Right cardiac atrium (tissue), 5 donors: ENCODE measurements around the gene PSD4. TPM values are rescaled to one million over a fixed set of nuclear protein-coding genes. Genes with fewer than 3 reads are reported as not detected.

ENCODE experiments used
- ATAC-seq, 2 donors: fragments of 200-7000 bp; cut with Tn5 transposase; one replicate each; pipeline versions ENCODE4 v1.8.0 to v1.9.1; 2020; ENCODE audit warnings: moderate library complexity in 2 of 2, mild to moderate bottlenecking in 1 of 2
- DNase-seq, 3 donors: peaks; one replicate each; pipeline ENCODE4 v3.0.0-alpha.2; 2020
- H3K27ac ChIP-seq: one replicate; pipeline ENCODE4 v1.5.1; 2013; ENCODE audit warnings: mild to moderate bottlenecking, low read length, control low read depth, moderate library complexity
- H3K27me3 ChIP-seq: one replicate; pipeline ENCODE4 v1.6.1; 2013; ENCODE audit not compliant: control insufficient read depth, insufficient read depth
- H3K4me1 ChIP-seq: one replicate; pipeline ENCODE4 v1.6.1; 2013; ENCODE audit warnings: low read length; ENCODE audit not compliant: control insufficient read depth, insufficient read depth
- H3K4me3 ChIP-seq: one replicate; pipeline ENCODE4 v1.5.1; 2013; ENCODE audit warnings: low read length, control low read depth
- H3K9me3 ChIP-seq: one replicate; pipeline ENCODE4 v1.6.1; 2013; ENCODE audit warnings: low read length; ENCODE audit not compliant: control insufficient read depth
- WGBS: extraction: QIAGEN DNeasy Blood & Tissue Kit; methylation state at CpG from one replicate; pipeline ENCODE4 v1.1.7; 2013; 5-methylcytosine and 5-hydroxymethylcytosine counted together
- intact Hi-C, 4 donors: fragments of 100-400 bp; cut with DNase I; formaldehyde crosslinking; loops; one replicate each; pipeline versions ENCODE4 v1.11.0 to v1.14.0; 2022 to 2023
- polyA plus RNA-seq: library from polyadenylated mRNA; stranded (reverse); fragments of 200-250 nt; gene quantifications from one replicate; pipeline ENCODE4 v1.2.3, GENCODE V29; 2013
- total RNA-seq, 4 donors: library from RNA; stranded (reverse); fragmentation: NEBNext Ultra II Directional; extraction: Animal tissue kit (Norgen Biotek cat#: 25700); gene quantifications; one replicate each; pipeline ENCODE4 v1.2.1, GENCODE V29; 2021
- donor health status: healthy with polysubstance abuse.
- donor health status: DM: no; HTN: yes; CAD: no.
- donor health status: DM: no; HTN: no; CAD: no.
- donor health status: DM: no; HTN: yes; CAD: no; lungs with severe emphysema.
- donor health status: DM: yes; HTN: yes; CAD: no.

Gene PSD4
- total and polyA plus RNA-seq, 5 donors: 1.0 to 4.0 (median 2.6) TPM

DNA sequence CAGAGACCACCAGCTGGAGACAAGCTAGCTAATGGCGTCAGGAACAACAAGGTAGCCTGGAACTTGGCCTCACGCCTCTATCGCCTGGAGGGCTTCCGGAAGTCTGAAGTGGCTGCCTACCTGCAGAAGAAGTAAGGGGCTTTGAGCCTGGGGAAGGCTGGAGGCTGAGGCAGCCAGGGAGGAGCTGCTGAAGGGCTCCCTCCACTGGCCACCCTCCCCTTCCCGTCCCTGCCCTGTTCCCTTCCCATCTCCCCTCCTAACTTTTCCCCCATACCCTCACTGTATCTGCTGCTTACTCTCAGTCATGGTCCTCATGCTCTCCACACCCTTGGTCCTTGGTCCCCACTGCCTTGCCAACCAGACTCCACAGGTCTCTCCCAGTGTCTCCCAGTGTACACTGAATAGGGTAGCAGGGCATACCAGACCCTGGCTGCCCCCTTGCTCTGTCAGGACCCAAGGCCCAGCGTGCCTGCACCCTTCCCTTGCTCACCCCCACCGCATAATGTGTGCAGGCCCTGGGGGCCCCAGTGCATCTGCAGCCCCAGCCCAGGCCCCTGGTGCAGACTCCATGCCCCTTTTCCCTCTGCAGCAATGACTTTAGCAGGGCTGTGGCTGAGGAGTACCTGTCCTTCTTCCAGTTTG, 18.8 kb downstream of the PSD4 start:
- ATAC-seq: no peak
- intact Hi-C loops: no loop called here
- WGBS: 87% methylated on average over 7 of the region's 7 CpGs

DNA sequence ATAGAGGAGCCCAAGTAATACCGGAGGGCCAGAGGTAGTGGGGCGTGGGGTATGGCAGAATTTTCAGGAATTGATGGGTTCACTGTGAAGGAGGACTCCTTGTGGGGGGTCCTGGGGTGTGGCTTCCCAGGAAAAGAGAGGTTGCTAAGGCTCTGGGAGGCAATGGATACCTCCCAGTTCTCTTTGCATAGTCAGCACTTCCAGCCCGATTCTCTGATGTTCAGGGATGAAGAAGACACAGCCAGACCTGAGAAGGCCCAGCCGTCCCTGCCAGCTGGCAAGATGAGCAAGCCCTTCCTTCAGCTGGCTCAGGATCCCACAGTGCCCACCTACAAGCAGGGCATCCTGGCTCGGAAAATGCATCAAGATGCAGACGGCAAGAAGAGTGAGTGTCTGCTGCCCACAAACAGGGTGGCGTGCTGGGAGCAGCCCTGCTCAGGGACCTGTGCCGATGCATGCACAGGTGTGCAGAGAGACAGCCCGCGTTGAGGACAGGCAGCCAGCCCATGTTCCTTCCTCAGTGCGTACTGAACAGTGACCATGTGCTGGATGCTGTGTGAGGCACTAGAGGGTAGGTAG, 22.2 kb downstream of the PSD4 start:
- no peak overlapping the region for H3K27ac ChIP-seq
- ATAC-seq (no peak), DNase-seq (no peak)
- no peaks in the 10 kb centered on the region for H3K4me1 ChIP-seq
- H3K27me3 ChIP-seq: no peaks in the 10 kb centered on the region
- no peaks in the 10 kb centered on the region for H3K9me3 ChIP-seq
- H3K4me3 ChIP-seq: no peak overlapping the region
- intact Hi-C loops: loop anchor here in 1 of 4 donors (5.0 kb wide), 1 partner anchor 59 kb away; no protein-coding TSS in a partner anchor
- 86% methylated on average over 11 of the region's 11 CpGs for WGBS

More for the DNA sequence above, 18.8 kb downstream of the PSD4 start:
- Histone ChIP-seq H3K4me3 (no peak overlapping the region), H3K4me1 (no peaks in the 10 kb centered on the region), H3K27ac (no peak overlapping the region), H3K9me3 (no peaks in the 10 kb centered on the region), H3K27me3 (no peaks in the 10 kb centered on the region)
- DNase-seq: no peak

DNA sequence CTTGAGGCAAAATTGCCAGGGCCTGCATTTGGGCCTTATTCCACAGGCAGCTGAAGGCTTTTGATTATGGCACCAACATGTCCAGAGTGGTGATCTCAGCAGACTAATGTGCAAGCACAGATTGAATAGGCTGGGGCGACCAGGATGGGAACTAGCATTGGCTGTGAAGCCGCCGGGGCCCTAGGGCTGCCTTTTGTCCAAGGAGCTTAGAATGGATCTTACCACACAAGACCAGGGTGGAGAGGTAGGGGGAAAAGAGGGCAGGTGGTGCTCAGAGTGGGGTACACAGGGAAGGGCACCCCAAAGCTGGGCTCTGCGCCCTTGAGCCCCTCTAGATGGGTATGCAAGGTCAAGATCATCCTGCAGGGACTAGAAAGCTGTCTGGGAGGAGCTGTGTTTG, 23.1 kb downstream of the PSD4 start:
- intact Hi-C loops: loop anchor here in 1 of 4 donors (5.0 kb wide), 1 partner anchor 60 kb away; no protein-coding TSS in a partner anchor
- WGBS: 91% methylated on average over 4 of the region's 4 CpGs
- Histone ChIP-seq H3K9me3 (no peaks in the 10 kb centered on the region), H3K4me1 (no peaks in the 10 kb centered on the region), H3K27me3 (no peaks in the 10 kb centered on the region), H3K4me3 (no peak overlapping the region), H3K27ac (no peak overlapping the region)
- DNase-seq: no peak
- no peak for ATAC-seq

DNA sequence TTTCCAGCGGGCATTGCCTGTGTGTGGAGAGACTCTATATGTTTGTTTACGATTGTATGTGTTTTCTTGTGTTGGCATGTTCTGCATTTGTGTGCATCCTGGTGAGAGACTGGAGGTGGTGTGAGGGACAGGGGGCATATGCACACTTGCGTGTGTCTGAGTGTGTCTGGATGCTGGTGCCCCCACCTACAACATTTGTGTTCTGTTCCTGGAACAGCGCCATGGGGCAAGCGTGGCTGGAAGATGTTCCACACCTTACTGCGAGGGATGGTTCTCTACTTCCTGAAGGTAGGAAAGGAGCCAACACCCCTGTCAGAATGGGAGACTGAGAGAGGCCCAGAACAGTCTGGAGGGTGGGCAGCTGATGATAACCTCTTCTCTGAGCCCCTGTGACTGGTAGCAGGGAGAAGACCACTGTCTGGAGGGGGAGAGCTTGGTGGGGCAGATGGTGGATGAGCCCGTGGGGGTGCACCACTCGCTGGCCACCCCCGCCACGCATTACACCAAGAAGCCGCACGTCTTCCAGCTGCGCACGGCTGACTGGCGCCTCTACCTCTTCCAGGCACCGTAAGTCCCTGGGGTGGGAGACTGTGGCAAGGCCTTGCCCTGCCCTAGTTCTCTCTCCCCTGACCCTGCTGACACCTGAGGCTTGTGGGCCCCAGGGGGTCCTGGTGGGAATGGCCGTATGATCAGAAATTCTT, 23.7 kb downstream of the PSD4 start:
- DNase-seq: no peak
- ATAC-seq: no peak
- H3K4me3 ChIP-seq: no peak overlapping the region
- H3K27ac ChIP-seq: no peak overlapping the region
- intact Hi-C loops: loop anchor here in 1 of 4 donors (5.0 kb wide), 1 partner anchor 60 kb away; no protein-coding TSS in a partner anchor
- 92% methylated on average over 17 of the region's 17 CpGs for WGBS
- H3K9me3 ChIP-seq: no peaks in the 10 kb centered on the region
- no peaks in the 10 kb centered on the region for H3K4me1 ChIP-seq
- no peaks in the 10 kb centered on the region for H3K27me3 ChIP-seq

DNA sequence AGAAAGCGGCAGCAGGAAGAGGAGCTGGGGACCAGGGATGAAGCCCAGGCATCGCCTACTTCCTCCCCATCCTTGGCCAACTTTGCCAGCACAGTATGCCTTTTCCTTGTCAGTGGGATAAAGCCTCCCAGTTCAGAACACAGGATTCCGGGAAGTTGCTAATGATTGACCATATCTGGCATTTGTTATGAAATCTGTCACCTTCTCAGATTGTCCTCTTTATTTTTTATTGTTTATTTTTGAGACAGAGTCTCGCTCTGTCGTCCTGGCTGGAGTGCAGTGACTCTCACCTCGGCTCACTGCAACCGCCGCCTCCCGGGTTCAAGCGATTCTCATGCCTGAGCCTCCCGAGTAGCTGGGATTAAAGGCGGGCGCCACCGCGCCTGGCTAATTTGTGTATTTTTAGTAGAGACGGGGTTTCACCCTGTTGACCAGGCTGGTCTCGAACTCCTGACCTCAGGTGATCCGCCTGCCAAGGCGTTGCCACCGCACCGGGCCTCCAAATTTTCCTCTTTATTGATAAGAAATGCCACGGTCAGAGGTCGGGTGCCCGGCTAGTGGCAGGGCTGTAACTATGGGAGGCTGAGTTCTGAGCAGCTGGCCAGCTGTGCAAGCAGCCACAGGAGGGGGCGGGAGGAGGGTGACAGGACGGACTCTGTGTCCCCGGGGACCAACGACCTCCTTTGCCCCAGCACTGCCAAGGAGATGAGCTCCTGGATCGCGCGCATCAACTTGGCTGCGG, 24.4 kb downstream of the PSD4 start:
- no peak for ATAC-seq
- WGBS: 60% methylated on average over 32 of the region's 32 CpGs

DNA sequence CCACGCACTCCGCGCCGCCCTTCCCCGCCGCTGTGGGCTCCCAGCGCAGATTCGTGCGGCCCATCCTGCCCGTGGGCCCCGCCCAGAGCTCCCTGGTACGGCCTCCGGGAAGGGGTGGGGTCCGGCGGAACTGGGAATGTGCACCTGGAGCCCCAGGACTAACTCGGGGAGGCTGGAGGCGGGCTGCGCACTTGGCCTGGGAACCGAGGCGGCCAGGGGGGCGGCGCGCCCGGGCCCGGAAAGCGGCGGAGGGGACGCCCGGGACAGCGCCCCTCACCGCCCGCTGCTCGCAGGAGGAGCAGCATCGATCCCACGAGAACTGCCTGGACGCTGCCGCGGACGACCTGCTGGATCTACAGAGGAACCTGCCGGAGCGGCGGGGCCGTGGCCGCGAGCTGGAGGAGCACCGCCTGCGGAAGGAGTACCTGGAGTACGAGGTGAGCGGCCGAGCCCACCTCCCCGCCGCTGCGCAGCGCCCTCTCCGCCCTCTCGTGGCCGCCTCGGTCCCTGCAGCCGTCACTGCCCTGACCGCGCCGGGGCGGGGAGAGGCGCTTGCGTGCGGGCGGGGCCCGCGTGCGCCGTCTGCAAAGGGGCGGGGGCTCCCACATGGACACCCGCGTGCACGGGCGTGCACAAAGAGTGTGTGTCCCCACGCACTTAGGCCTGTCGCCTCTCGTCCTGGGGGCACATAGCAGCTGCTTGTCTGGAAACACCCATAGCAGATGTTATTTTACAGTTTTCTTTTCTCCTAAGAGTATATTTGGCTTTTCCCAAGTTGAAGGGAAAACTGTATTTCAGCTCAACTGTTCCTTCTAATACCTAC, 25.2 kb downstream of the PSD4 start:
- peak overlapping the region; percentile 54 for H3K4me3 ChIP-seq
- WGBS: 3% methylated on average over 79 of the region's 79 CpGs
- DNase-seq: peak; percentile 86 to 95 (median 94)
- H3K4me1 ChIP-seq: no peaks in the 10 kb centered on the region
- no peaks in the 10 kb centered on the region for H3K9me3 ChIP-seq
- intact Hi-C loops: loop anchor here in 1 of 4 donors (5.0 kb wide), 1 partner anchor 62 kb away; no protein-coding TSS in a partner anchor
- ATAC-seq: peak; percentile 95
- no peaks in the 10 kb centered on the region for H3K27me3 ChIP-seq
- no peak overlapping the region for H3K27ac ChIP-seq

More for the DNA sequence above, 24.4 kb downstream of the PSD4 start:
- H3K4me3 ChIP-seq: peak overlapping the region; percentile 54
- no peaks in the 10 kb centered on the region for H3K9me3 ChIP-seq
- intact Hi-C loops: loop anchor here in 1 of 4 donors (5.0 kb wide), 1 partner anchor 61 kb away; no protein-coding TSS in a partner anchor
- H3K27ac ChIP-seq: no peak overlapping the region
- H3K4me1 ChIP-seq: no peaks in the 10 kb centered on the region
- no peaks in the 10 kb centered on the region for H3K27me3 ChIP-seq
- DNase-seq: no peak

DNA sequence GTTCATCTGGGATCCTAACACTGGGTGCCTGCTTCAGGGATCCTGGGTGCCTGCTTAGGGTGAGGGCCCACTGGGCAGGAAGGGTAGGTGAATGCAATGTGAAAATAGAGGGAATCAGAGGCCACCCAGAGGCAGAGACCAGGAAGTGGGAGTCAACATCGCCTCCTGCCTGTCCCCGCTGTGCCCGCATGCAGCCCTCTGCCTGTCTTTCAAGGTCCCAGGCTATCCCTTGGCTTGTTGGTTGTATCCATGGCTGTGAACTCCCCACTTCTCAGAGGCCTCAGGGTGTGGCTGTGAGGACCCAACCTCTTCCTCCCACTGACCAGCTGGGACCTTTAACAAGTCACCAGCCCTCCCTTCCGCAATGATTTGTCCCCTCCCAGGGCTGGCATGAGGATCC, 26.5 kb downstream of the PSD4 start:
- no peak overlapping the region for H3K4me3 ChIP-seq
- no peak overlapping the region for H3K27ac ChIP-seq
- no peak for DNase-seq
- no peak for ATAC-seq
- H3K27me3 ChIP-seq: no peaks in the 10 kb centered on the region
- H3K4me1 ChIP-seq: no peaks in the 10 kb centered on the region
- intact Hi-C loops: loop anchor here in 2 of 4 donors (2.0 to 5.0 kb wide), 6 partner anchors 42 to 187 kb away; no protein-coding TSS in a partner anchor
- 85% methylated on average over 4 of the region's 4 CpGs for WGBS
- no peaks in the 10 kb centered on the region for H3K9me3 ChIP-seq

DNA sequence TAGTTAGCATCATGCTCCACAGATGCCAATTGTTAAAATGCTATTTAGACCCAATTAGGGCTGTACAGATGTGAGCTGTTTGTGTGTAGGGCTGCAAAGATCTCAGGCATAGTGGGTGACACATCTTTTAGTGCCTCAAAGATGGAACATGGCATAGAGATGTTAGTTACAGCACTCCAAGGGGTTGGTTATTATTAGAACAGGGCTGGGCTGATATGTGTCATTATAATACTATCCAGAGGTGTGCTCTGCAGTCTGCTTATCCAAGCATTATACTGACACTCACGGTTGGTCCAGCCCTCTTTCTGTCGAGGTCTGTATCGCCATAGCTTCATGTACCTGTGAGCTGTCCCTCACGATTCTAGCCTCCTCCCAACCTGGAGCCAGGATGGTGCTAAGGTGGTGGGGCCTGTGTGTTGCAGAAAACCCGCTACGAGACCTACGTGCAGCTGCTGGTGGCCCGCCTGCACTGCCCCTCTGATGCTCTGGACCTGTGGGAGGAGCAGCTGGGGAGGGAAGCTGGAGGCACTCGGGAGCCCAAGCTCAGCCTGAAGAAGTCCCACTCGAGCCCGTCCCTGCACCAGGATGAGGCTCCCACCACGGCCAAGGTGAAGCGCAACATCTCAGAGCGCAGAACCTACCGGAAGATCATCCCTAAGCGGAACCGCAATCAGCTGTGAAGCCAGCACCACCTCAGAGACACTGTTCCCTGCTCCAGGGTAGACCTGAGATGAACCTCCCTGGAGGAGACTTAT, 27.1 kb downstream of the PSD4 start:
- intact Hi-C loops: loop anchor here in 2 of 4 donors (2.0 to 5.0 kb wide), 6 partner anchors 41 to 186 kb away; no protein-coding TSS in a partner anchor
- no peaks in the 10 kb centered on the region for H3K27me3 ChIP-seq
- DNase-seq (no peak), ATAC-seq (no peak)
- H3K4me1 ChIP-seq: no peaks in the 10 kb centered on the region
- WGBS: 89% methylated on average over 17 of the region's 17 CpGs
- no peak overlapping the region for H3K4me3 ChIP-seq
- H3K9me3 ChIP-seq: no peaks in the 10 kb centered on the region
- no peak overlapping the region for H3K27ac ChIP-seq

DNA sequence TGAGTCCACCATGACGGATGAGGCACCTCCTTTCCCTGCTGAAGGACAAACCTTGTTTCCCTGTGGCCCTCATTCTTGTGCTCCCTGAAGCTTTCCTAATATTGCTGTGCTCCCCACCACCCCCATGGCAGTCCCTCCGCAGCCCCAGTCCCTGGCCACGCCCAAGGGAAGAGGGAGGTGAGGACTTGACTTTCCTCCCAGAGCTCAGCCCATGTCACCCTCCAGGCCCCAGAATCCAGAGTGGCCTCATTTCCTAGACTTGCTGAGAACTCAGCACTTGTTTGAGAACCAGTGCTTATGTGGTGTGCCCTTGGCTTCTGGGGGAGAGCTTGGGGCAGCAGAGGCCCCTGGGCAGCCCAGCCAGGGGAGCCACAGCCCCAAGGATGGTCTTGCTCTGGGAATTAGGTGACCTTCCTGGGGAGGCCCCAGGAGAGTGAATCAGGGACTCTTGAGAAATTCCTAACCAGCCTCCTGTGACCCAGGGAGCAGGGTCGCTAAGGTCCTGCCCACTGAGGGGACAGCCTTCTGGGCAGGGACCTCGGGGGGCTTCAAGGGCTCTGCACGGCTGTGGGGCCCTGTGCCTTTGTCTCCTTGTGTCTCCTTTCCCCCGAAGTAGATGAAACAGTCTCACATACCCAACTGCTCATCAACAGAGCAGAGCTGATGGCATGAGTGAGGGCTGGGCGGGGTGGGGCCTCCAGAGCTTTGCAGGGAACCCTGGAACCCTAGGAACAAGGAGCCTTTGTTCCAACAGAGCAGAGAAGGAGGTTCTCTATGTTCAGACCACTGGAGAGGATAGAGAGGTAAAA, 27.9 kb downstream of the PSD4 start:
- 85% methylated on average over 8 of the region's 8 CpGs for WGBS
- Histone ChIP-seq H3K27ac (no peak overlapping the region), H3K27me3 (no peaks in the 10 kb centered on the region), H3K4me1 (no peaks in the 10 kb centered on the region), H3K4me3 (no peak overlapping the region), H3K9me3 (no peaks in the 10 kb centered on the region)
- intact Hi-C loops: loop anchor here in 2 of 4 donors (2.0 to 5.0 kb wide), 6 partner anchors 41 to 186 kb away; no protein-coding TSS in a partner anchor
- DNase-seq (no peak), ATAC-seq (no peak)
